Measurements from ENCODE around the gene NTPCR.

GRCh38 chr1:232974971-232975370 is 24.6 kb downstream of the NTPCR start:
- TF ChIP-seq CTCF (optimal IDR thresholded peaks at IDR 0.05 in 1 of 3, IDR thresholded peaks at IDR 0.05 in 1 of 3, conservative IDR thresholded peaks at IDR 0.05 in 1 of 3; ENCODE audit: extremely low read depth in 1 of 3, insufficient read depth in 2 of 3, low read length in 3 of 3) (no peak), EZH2 (IDR thresholded peaks at IDR 0.05; ENCODE audit: low read length) (no peak)
